ENCODE measurements around the gene ADAMTS13. TPM values are rescaled to one million over a fixed set of nuclear protein-coding genes. Genes with fewer than 3 reads are reported as not detected.

Gene ADAMTS13
- total and polyA plus RNA-seq, 2 experiments from 2014 or later: 10.1 to 16.9 TPM

DNA sequence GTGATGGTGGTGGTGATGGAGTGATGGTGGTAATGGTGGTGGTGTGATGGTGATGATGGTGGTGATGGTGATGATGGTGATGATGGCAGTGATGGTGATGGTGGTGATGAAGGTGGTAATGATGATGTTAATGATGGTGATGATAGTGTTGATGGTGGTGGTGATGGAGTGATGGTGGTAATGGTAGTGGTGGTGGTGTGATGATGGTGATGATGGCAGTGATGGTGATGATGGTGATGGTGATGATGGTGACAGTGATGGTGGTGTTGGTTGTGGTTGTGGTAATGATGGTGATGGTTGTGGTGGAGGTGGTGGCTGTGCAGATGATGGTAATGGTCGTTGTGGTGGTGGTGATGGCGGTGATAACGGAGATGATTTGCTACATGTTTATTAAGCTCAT is 38.7 kb upstream of the ADAMTS13 start:
- no peak for DNase-seq (ENCODE audit: low read depth in 1 of 2, low spot score in 1 of 2)
- TF ChIP-seq, protein P1, sequence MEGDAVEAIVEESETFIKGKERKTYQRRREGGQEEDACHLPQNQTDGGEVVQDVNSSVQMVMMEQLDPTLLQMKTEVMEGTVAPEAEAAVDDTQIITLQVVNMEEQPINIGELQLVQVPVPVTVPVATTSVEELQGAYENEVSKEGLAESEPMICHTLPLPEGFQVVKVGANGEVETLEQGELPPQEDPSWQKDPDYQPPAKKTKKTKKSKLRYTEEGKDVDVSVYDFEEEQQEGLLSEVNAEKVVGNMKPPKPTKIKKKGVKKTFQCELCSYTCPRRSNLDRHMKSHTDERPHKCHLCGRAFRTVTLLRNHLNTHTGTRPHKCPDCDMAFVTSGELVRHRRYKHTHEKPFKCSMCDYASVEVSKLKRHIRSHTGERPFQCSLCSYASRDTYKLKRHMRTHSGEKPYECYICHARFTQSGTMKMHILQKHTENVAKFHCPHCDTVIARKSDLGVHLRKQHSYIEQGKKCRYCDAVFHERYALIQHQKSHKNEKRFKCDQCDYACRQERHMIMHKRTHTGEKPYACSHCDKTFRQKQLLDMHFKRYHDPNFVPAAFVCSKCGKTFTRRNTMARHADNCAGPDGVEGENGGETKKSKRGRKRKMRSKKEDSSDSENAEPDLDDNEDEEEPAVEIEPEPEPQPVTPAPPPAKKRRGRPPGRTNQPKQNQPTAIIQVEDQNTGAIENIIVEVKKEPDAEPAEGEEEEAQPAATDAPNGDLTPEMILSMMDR (IDR thresholded peaks at IDR 0.05; ENCODE audit: low read depth, low read length): no peak
- Histone ChIP-seq H3K36me3 (no peaks in the 10 kb centered on the region), H3K27ac (no peak overlapping the region), H3K4me3 (no peak overlapping the region), H3K4me1 (ENCODE audit: low read depth) (no peaks in the 10 kb centered on the region), H3K27me3 (no peaks in the 10 kb centered on the region), H3K9me3 (ENCODE audit: low read depth) (no peaks in the 10 kb centered on the region)

DNA sequence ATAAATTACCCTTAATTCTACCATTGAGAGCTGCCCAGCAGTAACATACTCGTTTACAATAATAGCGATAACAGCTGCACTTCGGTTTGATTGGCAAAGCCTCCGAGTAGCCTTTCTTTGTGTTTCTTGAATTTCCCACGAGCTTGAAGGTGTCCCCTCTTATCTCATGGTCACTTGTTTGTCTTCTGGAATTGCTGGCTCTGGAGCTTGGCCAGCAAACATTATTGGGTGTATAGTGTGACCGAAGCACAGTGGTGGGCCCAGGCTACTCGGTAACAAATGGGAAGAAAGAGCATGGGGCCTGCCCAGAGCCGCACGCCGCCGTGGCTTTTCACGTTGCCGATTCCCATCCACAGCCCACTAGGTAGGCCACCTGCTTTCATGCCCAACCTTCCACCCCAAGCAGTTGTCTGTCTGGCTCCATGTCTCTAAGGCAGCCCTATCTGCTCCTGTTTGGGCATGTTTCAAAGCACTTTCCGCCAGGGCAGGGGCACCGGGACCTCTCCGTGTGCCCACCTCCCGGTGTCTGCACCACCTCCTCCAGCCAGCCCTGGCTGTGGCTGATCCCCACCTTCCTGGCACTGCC is 37.3 kb upstream of the ADAMTS13 start:
- TF ChIP-seq, protein P1 (IDR thresholded peaks at IDR 0.05; ENCODE audit: low read depth, low read length): no peak
- no peak for DNase-seq (ENCODE audit: low read depth in 1 of 2, low spot score in 1 of 2)
- no peak overlapping the region for H3K27ac ChIP-seq

DNA sequence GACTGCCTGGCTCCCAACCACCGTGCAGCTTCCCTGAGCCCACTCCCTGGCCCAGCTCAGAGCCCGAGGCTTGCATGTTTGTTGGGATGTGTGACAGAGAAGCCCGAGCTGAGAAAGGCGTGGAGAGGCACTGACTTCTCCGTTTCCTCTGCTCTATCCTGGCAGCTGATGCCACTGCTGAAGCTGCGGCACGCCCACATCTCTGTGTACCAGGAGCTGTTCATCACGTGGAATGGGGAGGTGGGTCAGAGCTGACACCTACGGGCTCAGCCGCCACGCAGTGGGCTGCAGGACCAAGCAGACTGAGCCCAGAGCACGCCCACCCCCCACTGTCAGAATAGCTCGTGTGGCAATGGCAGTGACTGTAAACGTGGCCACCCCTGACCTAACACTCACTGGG is 36.7 kb upstream of the ADAMTS13 start:
- TF ChIP-seq, protein P1 (IDR thresholded peaks at IDR 0.05; ENCODE audit: low read depth, low read length): no peak
- Histone ChIP-seq H3K9me3 (ENCODE audit: low read depth) (no peaks in the 10 kb centered on the region), H3K27ac (no peak overlapping the region), H3K4me1 (ENCODE audit: low read depth) (no peaks in the 10 kb centered on the region), H3K36me3 (no peaks in the 10 kb centered on the region), H3K4me3 (no peak overlapping the region), H3K27me3 (no peaks in the 10 kb centered on the region)
- no peak for DNase-seq (ENCODE audit: low read depth in 1 of 2, low spot score in 1 of 2)

More for the DNA sequence above, 37.3 kb upstream of the ADAMTS13 start:
- Histone ChIP-seq H3K4me1 (ENCODE audit: low read depth) (no peaks in the 10 kb centered on the region), H3K4me3 (no peak overlapping the region), H3K9me3 (ENCODE audit: low read depth) (no peaks in the 10 kb centered on the region), H3K27me3 (no peaks in the 10 kb centered on the region), H3K36me3 (no peaks in the 10 kb centered on the region)

DNA sequence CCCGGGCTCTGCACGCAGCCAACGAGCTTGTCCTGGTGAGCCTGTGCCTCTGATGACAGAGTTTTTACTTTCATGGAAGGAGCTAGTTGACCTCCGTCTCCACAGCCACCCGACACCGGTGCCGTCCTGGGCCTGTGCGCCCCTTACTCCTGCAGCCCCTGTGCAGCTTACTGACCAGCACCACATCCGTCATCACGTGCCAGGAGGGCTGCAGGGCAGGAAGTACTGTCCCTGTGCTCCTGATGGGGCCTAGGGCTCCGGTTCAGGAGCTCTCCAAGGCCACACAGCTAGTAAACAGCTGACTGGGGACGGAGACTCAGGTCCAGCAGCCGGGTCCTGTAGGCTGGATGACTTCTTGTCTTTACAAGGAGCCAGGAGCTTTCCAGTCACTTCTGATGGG is 35.8 kb upstream of the ADAMTS13 start:
- TF ChIP-seq, protein P1 (IDR thresholded peaks at IDR 0.05; ENCODE audit: low read depth, low read length): no peak
- Histone ChIP-seq H3K4me1 (ENCODE audit: low read depth) (no peaks in the 10 kb centered on the region), H3K27ac (no peak overlapping the region), H3K27me3 (no peaks in the 10 kb centered on the region), H3K4me3 (no peak overlapping the region), H3K9me3 (ENCODE audit: low read depth) (no peaks in the 10 kb centered on the region), H3K36me3 (no peaks in the 10 kb centered on the region)
- DNase-seq (ENCODE audit: low read depth in 1 of 2, low spot score in 1 of 2): peak in 1 of 2 donors; percentile 14

DNA sequence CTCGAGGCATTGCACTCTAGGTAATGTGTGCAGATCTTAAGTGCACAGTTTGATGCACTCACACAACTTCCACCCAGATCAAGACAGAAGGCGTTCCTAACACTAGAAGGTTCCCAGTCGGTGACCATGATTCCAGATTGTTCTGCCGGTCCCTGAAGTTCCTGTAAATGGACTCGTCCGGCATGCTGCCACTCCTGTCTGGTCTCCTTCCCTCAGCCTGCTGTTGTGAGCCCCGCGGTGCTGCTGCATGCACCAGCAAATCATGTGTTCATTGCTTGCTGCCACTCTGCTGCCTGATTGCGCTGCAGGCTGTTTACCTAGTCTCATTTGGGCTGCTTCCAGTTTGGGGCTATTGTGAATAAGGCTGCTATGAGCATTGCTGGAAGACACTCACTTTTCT is 34.5 kb upstream of the ADAMTS13 start:
- no peaks in the 10 kb centered on the region for H3K36me3 ChIP-seq
- no peak for DNase-seq (ENCODE audit: low read depth in 1 of 2, low spot score in 1 of 2)
- no peak overlapping the region for H3K4me3 ChIP-seq
- TF ChIP-seq, protein P1 (IDR thresholded peaks at IDR 0.05; ENCODE audit: low read depth, low read length): no peak
- no peak overlapping the region for H3K27ac ChIP-seq
- no peaks in the 10 kb centered on the region for H3K4me1 ChIP-seq (ENCODE audit: low read depth)
- no peaks in the 10 kb centered on the region for H3K9me3 ChIP-seq (ENCODE audit: low read depth)
- H3K27me3 ChIP-seq: no peaks in the 10 kb centered on the region

Data from cardiac muscle cell (in vitro differentiated cells and primary cell).